Dendritic cell treated with granulocyte-macrophage colony-stimulating factor and Interleukin-4, amounts not matched to agents 40 ng/mL and 50 ng/mL, for 4 days (primary cell): ENCODE results near the gene RAD17.
"Not testable (repeated sequence)": the region's sequence is repeated elsewhere in the genome, so short reads cannot be mapped to it uniquely, and the experiment has no call there.

Experiments used
- H3K27ac Mint-ChIP-seq: one replicate; pipeline ENCODE4 v1.8.0; 2022; ENCODE audit warnings: mild to moderate bottlenecking, mixed read lengths
- H3K27me3 Mint-ChIP-seq: one replicate; pipeline ENCODE4 v1.8.0; 2022; ENCODE audit warnings: mild to moderate bottlenecking, mixed read lengths
- H3K36me3 Mint-ChIP-seq: one replicate; pipeline ENCODE4 v1.8.0; 2022; ENCODE audit warnings: low read depth, mixed read lengths
- H3K4me1 Mint-ChIP-seq: one replicate; pipeline ENCODE4 v1.8.0; 2022; ENCODE audit warnings: low read depth, mixed read lengths
- H3K4me3 Mint-ChIP-seq: one replicate; pipeline ENCODE4 v1.8.0; 2022; ENCODE audit warnings: mild to moderate bottlenecking, moderate library complexity, mixed read lengths
- H3K9me3 Mint-ChIP-seq: one replicate; pipeline ENCODE4 v1.8.0; 2022; ENCODE audit warnings: mixed read lengths
- intact Hi-C: fragments of 100-400 bp; cut with micrococcal nuclease; formaldehyde crosslinking; loops from one replicate; pipeline ENCODE4 v1.15.0; 2022

RAD17 gene

GRCh38 chr5:69369340-69370121, at the start of gene RAD17, which contains the start of the genes AK6 and TAF9:
Gene RAD17, plus strand, starts transcription at chr5:69369818. Its CDS starts 2,391 bp downstream, at chr5:69372209.
Gene AK6, minus strand, starts transcription at chr5:69369520. Its CDS starts 30 bp downstream, at chr5:69369490.
Gene TAF9, minus strand, starts transcription at chr5:69369520. Its CDS starts 3,783 bp downstream, at chr5:69365737.
- H3K27ac Mint-ChIP-seq = peak within 1 kb of the TSS; percentile 96
- peaks cover 40% of the 10 kb centered on the region for H3K36me3 Mint-ChIP-seq
- H3K27me3 Mint-ChIP-seq = no peaks in the 10 kb centered on the region
- intact Hi-C loops = loop anchor here (5.0 kb wide), 1 partner anchor 152 kb away; a partner anchor contains a TSS
- H3K4me1 Mint-ChIP-seq = peaks cover 14% of the 10 kb centered on the region
- H3K9me3 Mint-ChIP-seq = no peaks in the 10 kb centered on the region
- H3K4me3 Mint-ChIP-seq = peak within 1 kb of the TSS; percentile 91

- H3K27ac Mint-ChIP-seq = no peak overlapping the region
- H3K4me1 Mint-ChIP-seq = peaks cover under 1% of the 10 kb centered on the region
- no peaks in the 10 kb centered on the region for H3K27me3 Mint-ChIP-seq
- no peaks in the 10 kb centered on the region for H3K9me3 Mint-ChIP-seq
- no peaks in the 10 kb centered on the region for H3K36me3 Mint-ChIP-seq
- H3K4me3 Mint-ChIP-seq = no peak overlapping the region
- intact Hi-C loops = no loop called here
Measured at GRCh38 chr5:69326365-69326764, 43.3 kb upstream of the RAD17 start.

GRCh38 chr5:69329905-69330489, 39.6 kb upstream of the RAD17 start:
- no peak overlapping the region for H3K4me3 Mint-ChIP-seq
- peaks cover 6% of the 10 kb centered on the region for H3K36me3 Mint-ChIP-seq
- H3K9me3 Mint-ChIP-seq = no peaks in the 10 kb centered on the region
- intact Hi-C loops = loop anchor here (5.0 to 10.0 kb wide), 2 partner anchors 55 to 113 kb away; a partner anchor contains a TSS
- no peak overlapping the region for H3K27ac Mint-ChIP-seq
- peaks cover 15% of the 10 kb centered on the region for H3K4me1 Mint-ChIP-seq
- H3K27me3 Mint-ChIP-seq = no peaks in the 10 kb centered on the region

GRCh38 chr5:69331528-69332445, 37.8 kb upstream of the RAD17 start:
- peaks cover 16% of the 10 kb centered on the region for H3K4me1 Mint-ChIP-seq
- no peaks in the 10 kb centered on the region for H3K27me3 Mint-ChIP-seq
- peak overlapping the region; percentile 95 for H3K4me3 Mint-ChIP-seq
- peaks cover 6% of the 10 kb centered on the region for H3K36me3 Mint-ChIP-seq
- no peaks in the 10 kb centered on the region for H3K9me3 Mint-ChIP-seq
- intact Hi-C loops = loop anchor here (2.0 to 10.0 kb wide), 3 partner anchors 57 to 289 kb away; a partner anchor contains a TSS
- H3K27ac Mint-ChIP-seq = peak overlapping the region; percentile 93

- not testable (repeated sequence) for H3K27ac Mint-ChIP-seq, H3K4me3 Mint-ChIP-seq
Measured at GRCh38 chr5:69333668-69334315, 35.8 kb upstream of the RAD17 start.

GRCh38 chr5:69334793-69335268, 34.8 kb upstream of the RAD17 start:
- H3K36me3 Mint-ChIP-seq = peaks cover 6% of the 10 kb centered on the region
- intact Hi-C loops = loop anchor here (5.0 to 10.0 kb wide), 2 partner anchors 60 to 118 kb away; a partner anchor contains a TSS
- H3K4me3 Mint-ChIP-seq = no peak overlapping the region
- H3K27ac Mint-ChIP-seq = no peak overlapping the region
- peaks cover 16% of the 10 kb centered on the region for H3K4me1 Mint-ChIP-seq
- no peaks in the 10 kb centered on the region for H3K27me3 Mint-ChIP-seq
- no peaks in the 10 kb centered on the region for H3K9me3 Mint-ChIP-seq

More at GRCh38 chr5:69333668-69334315, 35.8 kb upstream of the RAD17 start:
- not testable (repeated sequence) for H3K9me3 Mint-ChIP-seq, H3K27me3 Mint-ChIP-seq, H3K36me3 Mint-ChIP-seq
- peaks cover 16% of the 10 kb centered on the region for H3K4me1 Mint-ChIP-seq
- intact Hi-C loops = loop anchor here (2.0 to 10.0 kb wide), 3 partner anchors 59 to 291 kb away; a partner anchor contains a TSS

- intact Hi-C loops = loop anchor here (10.0 kb wide), 1 partner anchor 61 kb away; no protein-coding TSS in a partner anchor
- H3K27ac Mint-ChIP-seq = no peak overlapping the region
- no peaks in the 10 kb centered on the region for H3K9me3 Mint-ChIP-seq
- H3K4me1 Mint-ChIP-seq = peaks cover 16% of the 10 kb centered on the region
- H3K4me3 Mint-ChIP-seq = no peak overlapping the region
- peaks cover 6% of the 10 kb centered on the region for H3K36me3 Mint-ChIP-seq
- H3K27me3 Mint-ChIP-seq = no peaks in the 10 kb centered on the region
Measured at GRCh38 chr5:69335341-69335935, 34.2 kb upstream of the RAD17 start.

GRCh38 chr5:69341520-69342161, 28.0 kb upstream of the RAD17 start:
- Mint-ChIP-seq H3K4me3 (no peak overlapping the region), H3K27me3 (no peaks in the 10 kb centered on the region), H3K27ac (no peak overlapping the region), H3K9me3 (no peaks in the 10 kb centered on the region), H3K4me1 (no peaks in the 10 kb centered on the region), H3K36me3 (no peaks in the 10 kb centered on the region)
- intact Hi-C loops = no loop called here

GRCh38 chr5:69343083-69343482, 26.5 kb upstream of the RAD17 start:
- H3K27ac Mint-ChIP-seq = no peak overlapping the region
- H3K4me1 Mint-ChIP-seq = no peaks in the 10 kb centered on the region
- H3K27me3 Mint-ChIP-seq = no peaks in the 10 kb centered on the region
- no peak overlapping the region for H3K4me3 Mint-ChIP-seq
- H3K36me3 Mint-ChIP-seq = no peaks in the 10 kb centered on the region
- H3K9me3 Mint-ChIP-seq = no peaks in the 10 kb centered on the region
- intact Hi-C loops = no loop called here

- Mint-ChIP-seq H3K27me3 (no peaks in the 10 kb centered on the region), H3K4me1 (no peaks in the 10 kb centered on the region), H3K27ac (no peak overlapping the region), H3K9me3 (no peaks in the 10 kb centered on the region), H3K4me3 (no peak overlapping the region), H3K36me3 (peaks cover 54% of the 10 kb centered on the region)
- intact Hi-C loops = no loop called here
Measured at GRCh38 chr5:69350664-69351063, 19.0 kb upstream of the RAD17 start.

GRCh38 chr5:69359699-69360098, 9.9 kb upstream of the RAD17 start:
- Mint-ChIP-seq H3K4me3 (no peak overlapping the region), H3K27ac (no peak overlapping the region), H3K4me1 (no peaks in the 10 kb centered on the region), H3K36me3 (peaks cover 83% of the 10 kb centered on the region), H3K9me3 (no peaks in the 10 kb centered on the region), H3K27me3 (no peaks in the 10 kb centered on the region)
- intact Hi-C loops = no loop called here

- peaks cover 83% of the 10 kb centered on the region for H3K36me3 Mint-ChIP-seq
Measured at GRCh38 chr5:69360442-69360841, 9.2 kb upstream of the RAD17 start.

More at GRCh38 chr5:69360442-69360841, 9.2 kb upstream of the RAD17 start:
- Mint-ChIP-seq H3K27ac (no peak overlapping the region), H3K9me3 (no peaks in the 10 kb centered on the region), H3K27me3 (no peaks in the 10 kb centered on the region), H3K4me3 (no peak overlapping the region), H3K4me1 (no peaks in the 10 kb centered on the region)
- intact Hi-C loops = no loop called here
